Gastrocnemius medialis (tissue), 4 donors: ENCODE results near the gene HAGH. TPM values are rescaled to one million over a fixed set of nuclear protein-coding genes. Genes with fewer than 3 reads are reported as not detected.

ENCODE experiments used
- ATAC-seq, 2 donors: fragments of 150-250 bp; one replicate each; pipeline ENCODE4 v1.9.1; 2016
- DNase-seq, 2 donors: peaks; one replicate each; pipeline ENCODE4 v3.0.0-alpha.2; 2019
- H3K27ac ChIP-seq, 4 donors: fragments of 200-600 bp; sonication (generic); 1 replicate in 1 of 4; 2 replicates in 3 of 4; pipeline ENCODE4 v1.5.1; 2016 to 2018; ENCODE audit warnings: mild to moderate bottlenecking in 2 of 4, moderate library complexity in 1 of 4
- H3K27me3 ChIP-seq, 3 donors: fragments of 200-600 bp; sonication (generic) in 2 of 3; 1 replicate in 1 of 3; 2 replicates in 2 of 3; pipeline versions ENCODE4 v1.5.1 to v1.6.0; 2016 to 2019; ENCODE audit warnings: mild to moderate bottlenecking in 1 of 3, moderate library complexity in 1 of 3
- H3K36me3 ChIP-seq, 2 donors: fragments of 200-600 bp; sonication (generic) in 1 of 2; one replicate each; pipeline ENCODE4 v1.5.1; 2017 to 2018
- H3K4me1 ChIP-seq, 2 donors: fragments of 200-600 bp; sonication (generic) in 1 of 2; one replicate each; pipeline ENCODE4 v1.5.1; 2016 to 2017; ENCODE audit warnings: mild to moderate bottlenecking in 2 of 2
- H3K4me3 ChIP-seq, 4 donors: fragments of 200-600 bp; sonication (generic) in 3 of 4; 1 replicate in 1 of 4; 2 replicates in 3 of 4; pipeline ENCODE4 v1.5.1; 2016 to 2019; ENCODE audit warnings: mild to moderate bottlenecking in 2 of 4
- H3K9me3 ChIP-seq, 3 donors: fragments of 200-600 bp; sonication (generic) in 2 of 3; 1 replicate in 1 of 3; 2 replicates in 2 of 3; pipeline ENCODE4 v1.5.1; 2016 to 2019
- CTCF ChIP-seq, 5 experiments: fragments of 450-650 bp in 3 of 5; fragments of 200-600 bp in 2 of 5; sonication (generic) in 2 of 5; IDR thresholded peaks in 4 of 5; conservative IDR thresholded peaks in 1 of 5; 1 replicate in 4 of 5; 2 replicates in 1 of 5; pipeline ENCODE4 v1.5.1; 2016 to 2019; ENCODE audit warnings: antibody characterized with exemption in 5 of 5, mild to moderate bottlenecking in 3 of 5, moderate library complexity in 3 of 5
- POLR2A ChIP-seq, 2 donors: fragments of 450-650 bp; IDR thresholded peaks; one replicate each; pipeline ENCODE4 v1.6.1; 2017; ENCODE audit warnings: antibody characterized with exemption in 2 of 2, mild to moderate bottlenecking in 2 of 2, moderate library complexity in 2 of 2
- in situ Hi-C, 4 donors: fragments of 200-750 bp; cut with MboI; loops; one replicate each; pipeline versions ENCODE4 v1.15.0 to v1.8.0; 2017; ENCODE audit warnings: low sequenced_read_pairs in 4 of 4
- intact Hi-C: fragments of 100-400 bp; cut with DNase I; formaldehyde crosslinking; loops from one replicate; pipeline ENCODE4 v1.15.1; 2023; ENCODE audit warnings: low total_unique reads
- total RNA-seq, 4 donors: library from RNA; depleted of rRNA; stranded (reverse); fragments of >200 nt; gene quantifications; one replicate each; pipeline versions ENCODE4 v1.1.0 to v1.2.3, GENCODE V29; 2016

HAGH gene
- total RNA-seq, 4 donors from 2014 or later: 216 to 440 (median 261) TPM

GRCh38 chr16:1792836-1793577 lies 33.6 kb downstream of the HAGH start:
- in situ Hi-C loops (no loop called here), intact Hi-C loops (no loop called here)
- Histone ChIP-seq H3K27ac (no peak overlapping the region), H3K36me3 (peaks cover 0 to 18% of the 10 kb centered on the region in 2 donors), H3K9me3 (no peaks in the 10 kb centered on the region), H3K27me3 (no peaks in the 10 kb centered on the region), H3K4me1 (no peaks in the 10 kb centered on the region), H3K4me3 (no peak overlapping the region)
- no peak for ATAC-seq
- TF ChIP-seq CTCF (IDR thresholded peaks at IDR 0.05 in 4 of 5, conservative IDR thresholded peaks at IDR 0.05 in 1 of 5) (no peak), POLR2A (IDR thresholded peaks at IDR 0.05) (no peak)
- peak in 1 of 2 donors; percentile 8 for DNase-seq

- Histone ChIP-seq H3K27ac (no peak overlapping the region), H3K4me1 (no peaks in the 10 kb centered on the region), H3K9me3 (no peaks in the 10 kb centered on the region), H3K36me3 (peaks cover 0 to 26% of the 10 kb centered on the region in 2 donors), H3K4me3 (no peak overlapping the region), H3K27me3 (no peaks in the 10 kb centered on the region)
- TF ChIP-seq POLR2A (IDR thresholded peaks at IDR 0.05): no peak
- TF ChIP-seq CTCF (IDR thresholded peaks at IDR 0.05 in 4 of 5, conservative IDR thresholded peaks at IDR 0.05 in 1 of 5): no peak
- in situ Hi-C loops: no loop called here
- peak in 1 of 2 donors; percentile 8 for DNase-seq
- intact Hi-C loops: no loop called here
- no peak for ATAC-seq
Measured at GRCh38 chr16:1791943-1792812, 34.4 kb downstream of the HAGH start.

GRCh38 chr16:1791256-1791942 lies 35.2 kb downstream of the HAGH start:
- intact Hi-C loops (no loop called here), in situ Hi-C loops (no loop called here)
- Histone ChIP-seq H3K9me3 (no peaks in the 10 kb centered on the region), H3K27ac (no peak overlapping the region), H3K36me3 (peaks cover 0 to 34% of the 10 kb centered on the region in 2 donors), H3K4me3 (no peak overlapping the region), H3K4me1 (no peaks in the 10 kb centered on the region), H3K27me3 (no peaks in the 10 kb centered on the region)
- TF ChIP-seq POLR2A (IDR thresholded peaks at IDR 0.05) (no peak), CTCF (IDR thresholded peaks at IDR 0.05 in 4 of 5, conservative IDR thresholded peaks at IDR 0.05 in 1 of 5) (no peak)
- DNase-seq (peak in 1 of 2 donors; percentile 10), ATAC-seq (no peak)

GRCh38 chr16:1790611-1791255 lies 35.9 kb downstream of the HAGH start:
- in situ Hi-C loops (no loop called here), intact Hi-C loops (no loop called here)
- H3K27me3 ChIP-seq: no peaks in the 10 kb centered on the region
- TF ChIP-seq POLR2A (IDR thresholded peaks at IDR 0.05) (no peak), CTCF (IDR thresholded peaks at IDR 0.05 in 4 of 5, conservative IDR thresholded peaks at IDR 0.05 in 1 of 5) (no peak)
- DNase-seq (peak in 1 of 2 donors; percentile 13), ATAC-seq (no peak)
- H3K4me1 ChIP-seq: no peaks in the 10 kb centered on the region
- peaks cover 0 to 40% of the 10 kb centered on the region in 2 donors for H3K36me3 ChIP-seq
- H3K27ac ChIP-seq: no peak overlapping the region
- no peaks in the 10 kb centered on the region for H3K9me3 ChIP-seq
- no peak overlapping the region for H3K4me3 ChIP-seq
